GM11168 (cell line): Measurements from ENCODE around the gene HNRNPF.
"Not testable (repeated sequence)": the region's sequence is repeated elsewhere in the genome, so short reads cannot be mapped to it uniquely, and the experiment has no call there.

ENCODE experiments used
- in situ Hi-C: fragments of 300-500 bp; cut with MboI; formaldehyde crosslinking; loops from one replicate; pipeline ENCODE4 v1.12.0; 2022; ENCODE audit warnings: low sequenced_read_pairs; ENCODE audit not compliant: unreplicated experiment

HNRNPF gene

DNA sequence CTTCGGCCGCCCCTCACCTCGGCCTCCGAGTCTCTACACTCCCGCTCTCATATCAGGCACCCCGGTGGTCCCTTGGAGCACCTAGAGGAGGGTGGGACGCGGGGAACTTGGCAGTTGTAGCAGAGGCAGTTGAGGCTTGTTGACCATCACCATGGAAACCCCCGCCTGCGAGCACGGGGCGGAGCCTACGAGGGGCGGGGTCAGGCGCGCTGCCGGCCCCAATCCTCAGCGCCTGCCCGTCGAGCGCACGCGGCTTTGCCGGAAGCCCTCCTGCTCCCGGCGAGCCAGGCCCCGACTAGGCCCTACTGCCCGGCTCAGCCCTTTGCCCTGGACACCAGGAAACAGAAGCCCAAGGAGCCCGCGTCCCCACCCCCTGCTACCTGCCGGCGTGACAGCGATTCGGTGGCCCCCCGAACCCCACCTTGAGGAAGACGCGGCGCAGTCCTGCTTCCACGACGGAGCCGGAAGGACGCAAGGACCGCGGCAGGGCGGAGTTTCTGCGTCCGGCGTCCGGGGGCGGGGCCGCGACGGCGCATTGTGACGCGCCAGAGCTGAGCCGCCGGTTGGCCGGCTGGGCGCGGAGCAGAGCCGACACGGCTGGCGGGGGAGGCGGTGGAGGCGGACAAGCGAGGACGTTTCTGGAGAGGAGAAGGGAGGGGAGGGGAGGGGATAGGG lies at the start of gene HNRNPF:
HNRNPF (minus strand) TSS at position 477 of the 675 bp plus-strand sequence. CDS start 21,302 bp downstream, outside the sequence.
- in situ Hi-C loops = no loop called here

- in situ Hi-C loops = no loop called here
These were observed 49.2 kb upstream of the HNRNPF start for GRCh38 chr10:43458227-43458626.

GRCh38 chr10:43456561-43456960 lies 47.6 kb upstream of the HNRNPF start:
- in situ Hi-C loops = not testable (repeated sequence)

DNA sequence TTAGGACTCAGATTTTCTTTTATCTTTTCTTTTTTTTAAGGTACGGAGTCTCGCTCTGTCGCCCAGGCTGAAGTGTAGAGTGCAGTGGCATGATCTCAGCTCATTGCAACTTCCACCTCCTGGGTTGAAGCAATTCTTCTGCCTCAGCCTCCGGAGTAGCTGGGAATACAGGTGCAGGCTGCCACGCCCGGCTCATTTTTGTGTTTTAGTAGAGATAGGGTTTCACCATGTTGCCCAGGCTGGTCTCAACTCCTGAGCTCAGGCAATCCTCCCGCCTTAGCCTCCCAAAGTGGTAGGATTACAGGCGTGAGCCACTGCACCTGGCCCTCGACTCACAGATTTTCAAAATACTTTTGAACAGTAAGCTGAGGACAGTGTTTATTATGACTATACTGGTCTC lies 45.0 kb upstream of the HNRNPF start:
- in situ Hi-C loops = not testable (repeated sequence)

DNA sequence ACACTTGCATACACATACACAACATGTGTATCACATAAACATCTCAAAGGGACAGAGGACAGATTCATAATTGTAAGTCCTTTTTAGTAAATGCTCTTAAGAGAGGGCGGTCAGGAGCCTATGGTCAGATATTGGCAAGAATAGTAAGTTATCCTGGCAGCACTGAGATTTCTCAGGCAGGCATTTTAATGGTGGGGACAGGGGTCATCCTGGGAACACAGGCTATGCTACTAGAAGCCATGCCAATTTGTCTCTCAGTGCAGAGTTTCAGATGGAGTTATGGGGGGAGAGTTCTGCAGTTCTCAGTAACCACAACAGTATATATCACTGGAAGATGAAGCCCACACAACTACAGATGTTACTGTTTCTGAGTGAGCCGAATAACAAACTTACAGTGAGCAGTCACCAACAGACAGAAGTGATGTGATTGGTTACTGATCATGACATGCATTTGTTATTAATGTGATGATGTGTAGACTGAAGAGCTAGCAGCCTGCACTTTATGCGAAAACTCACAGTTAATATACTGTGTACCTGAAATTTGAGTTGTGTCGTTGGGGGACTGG lies 44.4 kb upstream of the HNRNPF start:
- in situ Hi-C loops = no loop called here

- in situ Hi-C loops = no loop called here
These were observed 43.4 kb upstream of the HNRNPF start for GRCh38 chr10:43452356-43452914.

DNA sequence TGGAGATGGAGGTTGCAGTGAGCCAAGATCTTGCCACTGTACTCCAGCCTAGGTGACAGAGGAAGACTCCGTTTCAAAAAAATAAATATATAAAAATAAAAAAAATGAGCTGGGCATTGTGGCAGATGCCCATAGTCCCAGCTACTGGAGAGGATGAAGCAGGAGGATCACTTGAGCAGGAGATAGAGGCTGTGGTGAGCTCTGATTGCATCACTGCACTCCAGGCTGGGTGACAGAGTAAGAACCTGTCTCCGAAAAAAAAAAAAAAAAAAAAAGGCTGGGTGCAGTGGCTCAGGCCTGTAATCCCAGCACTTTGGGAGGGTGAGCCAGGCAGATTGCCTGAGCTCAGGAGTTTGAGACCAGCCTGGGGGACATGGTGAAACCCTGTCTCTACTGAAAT lies 39.8 kb upstream of the HNRNPF start:
- in situ Hi-C loops = no loop called here

GRCh38 chr10:43446219-43447017 lies 37.4 kb upstream of the HNRNPF start:
- in situ Hi-C loops = not testable (repeated sequence)

DNA sequence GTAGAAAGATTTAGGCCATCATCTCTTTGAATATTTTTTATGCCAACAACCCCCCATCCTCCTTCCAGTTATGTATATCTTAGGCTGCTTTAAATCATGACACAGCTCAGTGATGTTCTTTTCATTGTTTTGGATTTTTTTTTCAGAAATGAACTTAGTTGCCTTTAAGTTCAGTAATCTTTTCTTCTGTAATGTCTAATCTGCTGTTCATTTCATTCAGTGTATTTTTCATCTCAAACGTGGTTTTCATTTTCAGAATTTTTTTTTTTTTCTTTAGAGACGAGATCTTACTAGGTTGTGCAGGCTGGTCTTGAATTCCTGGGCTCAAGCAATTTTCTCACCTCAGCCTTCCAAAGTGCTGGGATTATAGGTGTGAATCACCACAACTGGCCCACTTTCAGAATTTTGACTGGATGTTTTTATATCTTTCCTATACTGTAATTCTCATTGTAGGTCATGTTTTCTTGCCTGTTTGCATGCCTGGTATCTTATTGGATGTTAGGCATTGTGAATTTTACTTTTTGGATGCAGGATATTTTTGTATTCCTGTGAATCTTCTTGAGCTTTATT lies 36.0 kb upstream of the HNRNPF start:
- in situ Hi-C loops = no loop called here

GRCh38 chr10:43444323-43444722 lies 35.3 kb upstream of the HNRNPF start:
- in situ Hi-C loops = no loop called here

- in situ Hi-C loops = no loop called here
These were observed 31.6 kb upstream of the HNRNPF start for GRCh38 chr10:43440463-43441134.

GRCh38 chr10:43437141-43437870 lies 28.3 kb upstream of the HNRNPF start:
- in situ Hi-C loops = no loop called here

DNA sequence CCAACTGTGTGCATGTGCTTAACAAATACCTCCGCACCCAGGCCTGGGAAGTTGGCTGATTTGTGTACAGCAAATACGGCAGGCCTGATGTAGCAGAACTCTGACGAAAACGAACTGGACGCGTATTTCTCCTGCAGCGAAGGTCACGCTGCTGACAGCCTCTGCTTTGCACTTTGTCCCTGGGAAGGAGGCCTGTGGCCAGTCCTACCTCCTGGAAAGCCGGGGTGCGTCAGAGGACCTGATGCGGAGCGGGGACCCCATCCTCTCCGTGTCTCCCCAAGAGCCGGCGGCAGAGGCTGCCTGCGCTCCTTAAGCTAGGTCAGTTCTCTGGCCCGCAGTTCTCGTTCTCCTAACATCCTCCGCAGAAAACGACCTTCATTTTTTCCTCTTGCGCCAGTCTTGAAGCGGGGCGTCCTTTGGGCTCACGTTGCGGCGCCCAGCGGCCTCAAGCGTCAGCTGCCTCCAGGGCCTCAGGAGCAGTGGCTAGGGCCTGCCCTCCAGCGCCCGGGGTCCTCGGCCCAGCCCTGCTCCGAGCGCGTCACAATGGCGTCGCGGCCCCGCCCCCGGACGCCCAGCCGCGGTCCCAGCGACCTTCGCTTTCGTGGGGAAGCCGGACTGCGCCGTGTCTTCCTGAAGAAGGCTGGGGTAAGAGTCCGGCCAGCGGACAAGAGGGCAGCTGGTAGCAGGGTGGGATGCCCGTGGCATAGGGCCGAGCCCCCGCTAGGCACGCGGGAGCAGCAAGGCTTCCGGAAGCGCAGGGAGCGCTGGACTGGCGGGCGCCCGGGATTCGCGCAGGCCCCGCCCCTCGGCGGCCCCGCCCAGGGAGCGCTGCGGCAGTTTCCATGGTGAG lies 27.5 kb upstream of the HNRNPF start, which contains the start of gene ZNF487:
ZNF487 (plus strand) TSS at position 821 of the 850 bp plus-strand sequence. CDS start 38,703 bp downstream, outside the sequence.
- in situ Hi-C loops = no loop called here

- in situ Hi-C loops = no loop called here
These were observed 22.1 kb upstream of the HNRNPF start for GRCh38 chr10:43430926-43431663.

DNA sequence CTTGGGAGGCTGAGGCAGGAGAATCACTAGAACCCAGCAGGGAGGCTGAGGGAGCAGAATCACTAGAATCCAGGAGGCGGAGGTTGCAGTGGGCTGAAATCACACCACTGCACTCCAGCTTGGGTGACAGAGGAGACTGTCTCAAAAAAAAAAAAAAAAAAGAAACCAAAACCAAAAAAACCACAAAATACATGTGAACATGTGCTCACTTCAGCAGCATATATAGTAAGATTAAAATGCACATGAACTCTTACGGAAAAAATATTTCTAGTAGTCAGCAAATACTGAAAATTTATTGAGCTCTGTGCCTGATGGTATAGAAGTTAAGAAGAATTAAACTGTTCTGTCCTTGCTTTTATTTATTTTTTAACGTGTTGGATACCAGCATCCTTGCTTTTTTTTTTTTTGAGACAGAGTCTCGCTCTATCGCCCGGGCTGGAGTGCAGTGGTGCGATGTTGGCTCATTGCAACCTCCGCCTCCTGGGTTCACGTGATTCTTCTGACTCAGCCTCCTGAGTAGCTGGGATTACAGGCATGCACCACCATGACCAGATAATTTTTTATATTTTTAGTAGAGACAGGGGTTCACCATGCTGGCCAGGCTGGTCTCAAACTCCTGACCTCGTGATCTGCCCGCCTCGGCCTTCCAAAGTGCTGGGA lies 18.3 kb upstream of the HNRNPF start:
- in situ Hi-C loops = no loop called here

DNA sequence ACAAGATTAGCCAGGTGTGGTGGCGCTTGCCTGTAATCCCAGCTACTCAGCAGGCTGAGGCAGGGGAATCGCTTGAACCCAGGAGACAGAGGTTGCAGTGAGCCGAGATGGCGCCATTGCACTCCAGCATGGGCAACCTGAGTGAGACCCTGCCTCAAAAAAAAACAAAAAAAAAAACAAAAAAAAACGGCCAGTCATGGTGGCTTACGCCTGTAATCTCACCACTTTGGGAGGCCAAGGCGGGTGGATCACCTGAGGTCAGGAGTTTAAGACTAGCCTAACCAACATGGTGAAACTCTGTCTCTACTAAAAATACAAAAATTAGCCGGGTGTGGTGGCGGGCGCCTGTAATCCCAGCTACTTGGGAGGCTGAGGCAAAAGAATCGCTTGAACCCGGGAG lies 17.5 kb upstream of the HNRNPF start:
- in situ Hi-C loops = not testable (repeated sequence)

DNA sequence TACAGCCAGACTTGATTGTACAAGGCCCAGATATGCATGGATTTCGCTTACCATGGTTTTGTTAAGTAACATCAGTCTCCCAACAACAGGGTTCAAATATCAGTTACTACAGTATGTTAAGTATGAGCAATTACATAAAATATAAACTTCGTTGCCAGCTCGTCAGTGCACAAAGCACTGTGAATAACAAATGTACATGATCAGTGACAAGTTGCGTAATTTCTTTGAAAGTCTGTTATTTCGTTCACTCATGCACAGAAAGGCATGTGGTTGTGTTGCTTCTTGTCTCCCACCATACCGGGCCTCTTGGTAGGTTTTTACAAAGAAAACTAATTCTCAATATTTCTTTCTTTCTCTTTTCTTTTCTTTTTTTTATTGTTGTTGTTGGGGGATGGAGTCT lies 15.4 kb upstream of the HNRNPF start:
- in situ Hi-C loops = no loop called here
